GM21723 (cell line): Measurements from ENCODE around the gene ZNF865.

Experiments used
- ATAC-seq: cut with Tn5 transposase; IDR thresholded peaks from one replicate; pipeline ENCODE4 v1.9.1; 2021; ENCODE audit warnings: mild to moderate bottlenecking, moderate library complexity; ENCODE audit not compliant: unreplicated experiment

ZNF865 gene

DNA sequence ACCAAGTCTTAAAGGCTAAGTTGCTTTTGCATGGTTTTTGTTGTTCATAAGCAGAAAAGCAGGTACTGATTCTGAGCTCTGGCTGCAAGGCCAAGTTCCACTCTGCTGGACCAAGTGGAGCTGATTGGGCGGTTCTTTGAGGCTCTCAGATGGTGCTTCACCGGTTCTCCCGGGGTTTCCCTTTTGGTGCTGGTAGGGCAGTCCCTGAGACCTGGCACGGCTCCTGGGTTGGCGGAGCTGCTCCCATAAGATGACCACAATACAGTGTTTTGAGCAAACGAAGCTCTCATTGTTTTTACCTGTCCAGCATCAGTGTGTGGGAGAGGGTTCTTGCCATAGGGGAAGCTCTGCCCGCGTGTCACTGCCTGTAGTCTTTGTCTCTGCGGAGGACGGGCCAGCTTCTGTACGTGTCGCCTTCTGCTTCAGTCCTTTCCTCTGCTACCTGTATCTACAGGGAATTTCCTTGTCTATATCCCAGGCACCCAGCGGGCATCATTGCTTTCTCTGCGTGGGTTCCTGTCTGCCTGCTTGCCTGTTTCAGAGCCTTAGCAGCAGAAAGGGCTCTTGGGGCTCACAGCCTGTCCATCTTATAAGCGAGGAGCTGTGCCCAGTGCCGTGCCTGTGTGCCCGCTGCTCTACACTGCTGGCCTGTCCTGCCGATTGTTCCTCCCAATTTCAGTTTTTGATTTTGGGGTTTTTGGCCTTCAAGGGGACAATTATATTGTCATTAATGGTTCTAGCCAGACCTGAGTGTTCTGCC, 51.7 kb downstream of the ZNF865 start:
- ATAC-seq = no peak

- no peak for ATAC-seq
These were observed 53.5 kb downstream of the ZNF865 start for GRCh38 chr19:55658846-55659459.

- no peak for ATAC-seq
These were observed 54.4 kb downstream of the ZNF865 start for GRCh38 chr19:55659822-55660221.

DNA sequence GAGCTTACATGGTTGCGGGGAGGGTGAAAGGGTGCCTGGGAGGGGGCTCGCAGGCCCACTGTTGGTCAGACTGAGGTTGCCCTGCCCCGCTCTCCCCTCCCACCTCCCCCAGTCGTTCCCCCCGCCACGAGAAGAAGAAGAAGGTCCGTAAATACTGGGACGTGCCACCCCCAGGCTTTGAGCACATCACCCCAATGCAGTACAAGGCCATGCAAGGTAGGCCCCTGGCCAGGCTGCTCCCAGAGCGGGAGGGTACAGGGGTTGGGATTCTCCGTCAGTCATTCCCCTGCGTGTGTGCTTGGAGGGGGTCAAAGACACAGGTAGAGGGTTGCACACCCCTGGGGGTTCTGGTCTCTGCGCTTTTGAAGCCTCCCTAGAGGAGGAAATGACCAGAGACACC, 55.0 kb downstream of the ZNF865 start:
- no peak for ATAC-seq

- no peak for ATAC-seq
These were observed 55.5 kb downstream of the ZNF865 start for GRCh38 chr19:55660991-55661390.

GRCh38 chr19:55661826-55662225, 56.4 kb downstream of the ZNF865 start:
- no peak for ATAC-seq

GRCh38 chr19:55663846-55664536, 58.5 kb downstream of the ZNF865 start:
- no peak for ATAC-seq

GRCh38 chr19:55666343-55667005, 61.0 kb downstream of the ZNF865 start:
- ATAC-seq = no peak
